ENCODE data around the gene CALHM2.
A peak's percentile ranks its signal among the peaks of the same experiment; 100 is the strongest.

CALHM2 gene

DNA sequence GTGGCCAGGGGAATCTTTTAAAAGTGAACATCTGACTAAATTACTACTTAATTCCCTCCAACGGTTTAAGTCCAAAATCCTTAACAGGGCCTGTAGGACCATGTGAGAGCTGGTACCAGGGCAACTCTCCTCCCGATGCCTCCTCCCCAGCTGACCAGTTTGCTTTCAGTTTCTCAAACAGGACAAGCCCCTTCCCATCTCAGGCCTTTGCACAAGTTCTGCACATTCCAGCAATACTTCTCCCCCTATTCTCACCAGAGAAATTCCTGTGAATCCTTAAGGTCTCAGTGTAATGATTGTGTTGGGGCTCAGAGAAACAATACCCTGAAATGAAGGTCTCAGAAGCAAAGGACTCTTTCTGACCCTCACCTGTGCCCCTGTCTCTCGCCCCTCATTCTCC is 14.6 kb upstream of the CALHM2 start:
- no peak for DNase-seq (ENCODE audit: low read depth)
- H3K4me3 ChIP-seq (ENCODE audit: low read depth, low read length): peak overlapping the region; percentile 44

DNA sequence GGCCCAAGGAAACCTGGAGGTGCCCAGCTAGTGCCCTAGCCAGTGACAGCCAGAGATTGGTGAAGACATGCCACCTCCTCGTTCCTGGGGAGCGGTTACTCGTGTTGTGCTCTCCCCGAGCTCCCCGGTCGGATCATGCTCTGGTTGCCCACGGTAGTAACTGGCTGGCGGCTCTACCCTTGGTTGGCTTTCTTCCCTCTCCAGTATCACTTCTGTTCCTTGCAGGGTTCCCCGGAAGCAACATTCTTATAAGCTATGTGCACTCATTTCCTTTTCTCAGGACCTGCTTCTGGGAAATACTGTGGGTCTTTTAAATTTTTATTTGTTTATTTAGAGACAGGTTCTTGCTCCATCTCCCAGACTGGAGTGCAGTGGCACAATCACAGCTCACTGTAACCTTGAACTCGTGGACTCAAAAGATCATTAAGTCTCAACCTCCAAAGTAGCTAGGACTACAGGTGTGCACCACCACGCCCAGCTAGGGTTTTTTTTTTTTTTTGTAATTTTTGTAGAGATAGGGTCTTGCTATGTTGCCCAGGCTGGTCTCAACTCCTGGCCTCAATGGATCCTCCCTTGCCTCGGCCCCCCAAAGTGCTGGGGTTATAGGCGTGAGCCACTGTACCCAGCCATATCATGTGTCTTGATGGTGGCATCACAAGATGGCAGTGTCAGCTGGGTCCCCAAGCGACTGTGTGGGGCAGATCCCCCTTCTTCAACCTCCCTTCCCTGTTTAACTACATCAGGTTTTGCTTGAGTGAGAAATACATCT is 13.4 kb upstream of the CALHM2 start:
- DNase-seq (ENCODE audit: low read depth): no peak
- no peak overlapping the region for H3K4me3 ChIP-seq (ENCODE audit: low read depth, low read length)
- TF ChIP-seq, protein P1, sequence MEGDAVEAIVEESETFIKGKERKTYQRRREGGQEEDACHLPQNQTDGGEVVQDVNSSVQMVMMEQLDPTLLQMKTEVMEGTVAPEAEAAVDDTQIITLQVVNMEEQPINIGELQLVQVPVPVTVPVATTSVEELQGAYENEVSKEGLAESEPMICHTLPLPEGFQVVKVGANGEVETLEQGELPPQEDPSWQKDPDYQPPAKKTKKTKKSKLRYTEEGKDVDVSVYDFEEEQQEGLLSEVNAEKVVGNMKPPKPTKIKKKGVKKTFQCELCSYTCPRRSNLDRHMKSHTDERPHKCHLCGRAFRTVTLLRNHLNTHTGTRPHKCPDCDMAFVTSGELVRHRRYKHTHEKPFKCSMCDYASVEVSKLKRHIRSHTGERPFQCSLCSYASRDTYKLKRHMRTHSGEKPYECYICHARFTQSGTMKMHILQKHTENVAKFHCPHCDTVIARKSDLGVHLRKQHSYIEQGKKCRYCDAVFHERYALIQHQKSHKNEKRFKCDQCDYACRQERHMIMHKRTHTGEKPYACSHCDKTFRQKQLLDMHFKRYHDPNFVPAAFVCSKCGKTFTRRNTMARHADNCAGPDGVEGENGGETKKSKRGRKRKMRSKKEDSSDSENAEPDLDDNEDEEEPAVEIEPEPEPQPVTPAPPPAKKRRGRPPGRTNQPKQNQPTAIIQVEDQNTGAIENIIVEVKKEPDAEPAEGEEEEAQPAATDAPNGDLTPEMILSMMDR (IDR thresholded peaks at IDR 0.05; ENCODE audit: low read depth, low read length, missing control alignments): no peak

More for the DNA sequence above, 14.6 kb upstream of the CALHM2 start:
- TF ChIP-seq, protein P1 (IDR thresholded peaks at IDR 0.05; ENCODE audit: low read depth, low read length, missing control alignments): no peak

DNA sequence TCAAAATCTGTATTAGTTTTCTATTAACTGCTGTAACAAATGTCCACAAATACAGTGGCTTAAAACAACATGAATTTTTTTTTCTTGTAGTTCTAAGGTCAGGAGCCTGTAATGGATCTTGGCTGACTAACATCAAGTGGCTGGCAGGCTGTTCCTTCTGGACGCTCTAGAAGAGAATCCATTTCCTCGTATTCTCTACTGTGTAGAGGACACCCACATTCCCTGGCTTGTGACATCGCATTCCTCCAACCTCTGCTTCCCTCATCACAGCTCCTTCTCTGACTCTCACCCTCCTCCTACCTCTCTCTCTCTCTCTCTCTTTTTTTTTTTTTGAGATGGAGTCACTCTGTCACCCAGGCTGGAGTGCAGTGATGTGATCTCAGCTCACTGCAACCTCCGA is 11.3 kb upstream of the CALHM2 start:
- no peak for DNase-seq (ENCODE audit: low read depth)

DNA sequence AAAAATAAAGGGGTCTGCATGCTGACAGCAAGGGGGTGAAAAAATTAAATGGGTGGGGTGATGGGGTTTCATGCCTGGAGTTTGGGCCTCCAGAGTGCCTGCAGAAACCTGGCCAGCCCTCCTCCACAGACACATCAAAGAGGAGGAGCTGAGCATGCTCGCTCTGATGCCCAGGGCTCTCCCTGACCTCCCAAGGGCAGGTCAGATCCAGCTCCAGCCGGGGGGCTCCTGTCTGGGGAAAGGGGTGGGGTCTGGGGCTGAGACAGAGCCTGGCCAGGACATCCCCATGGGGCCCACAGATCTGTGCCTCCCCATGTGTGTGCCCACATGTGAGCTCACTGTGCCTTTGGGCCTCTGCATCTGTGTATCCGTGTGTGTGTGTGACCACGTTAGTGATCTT is 7.4 kb upstream of the CALHM2 start:
- TF ChIP-seq, protein P1 (IDR thresholded peaks at IDR 0.05; ENCODE audit: low read depth, low read length, missing control alignments): no peak
- no peak overlapping the region for H3K4me3 ChIP-seq (ENCODE audit: low read depth, low read length)
- DNase-seq (ENCODE audit: low read depth): no peak

More for the DNA sequence above, 11.3 kb upstream of the CALHM2 start:
- H3K4me3 ChIP-seq (ENCODE audit: low read depth, low read length): no peak overlapping the region
- TF ChIP-seq, protein P1 (IDR thresholded peaks at IDR 0.05; ENCODE audit: low read depth, low read length, missing control alignments): no peak

DNA sequence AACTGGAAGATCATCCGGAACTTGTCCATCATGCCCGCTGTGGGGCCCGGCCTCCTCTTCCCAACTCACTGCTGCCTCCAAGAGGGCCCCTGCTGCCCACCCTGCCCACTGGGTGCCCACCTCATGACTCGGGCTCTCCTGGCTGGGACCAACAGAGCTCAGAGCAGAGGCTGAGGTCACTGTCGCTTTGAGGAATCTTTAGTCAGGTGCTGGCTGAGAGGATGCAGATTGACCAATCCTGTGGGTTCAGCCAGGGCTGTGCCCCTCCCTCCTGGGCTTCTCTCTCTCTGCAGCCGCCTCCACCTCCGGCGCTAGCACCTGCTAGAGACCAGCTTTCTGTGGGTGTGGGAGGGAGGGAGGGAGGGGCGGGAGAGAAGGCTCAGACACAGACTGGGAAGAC is 6.5 kb upstream of the CALHM2 start, which contains the start of gene CALHM1:
TSS of gene CALHM1 (minus strand) at position 181 of the 400 bp plus-strand sequence. CDS start at position 32, 149 bp downstream.
- H3K4me3 ChIP-seq (ENCODE audit: low read depth, low read length): no peak within 1 kb of the TSS
- peak; percentile 39 for DNase-seq (ENCODE audit: low read depth)
- TF ChIP-seq, protein P1 (IDR thresholded peaks at IDR 0.05; ENCODE audit: low read depth, low read length, missing control alignments): no peak

DNA sequence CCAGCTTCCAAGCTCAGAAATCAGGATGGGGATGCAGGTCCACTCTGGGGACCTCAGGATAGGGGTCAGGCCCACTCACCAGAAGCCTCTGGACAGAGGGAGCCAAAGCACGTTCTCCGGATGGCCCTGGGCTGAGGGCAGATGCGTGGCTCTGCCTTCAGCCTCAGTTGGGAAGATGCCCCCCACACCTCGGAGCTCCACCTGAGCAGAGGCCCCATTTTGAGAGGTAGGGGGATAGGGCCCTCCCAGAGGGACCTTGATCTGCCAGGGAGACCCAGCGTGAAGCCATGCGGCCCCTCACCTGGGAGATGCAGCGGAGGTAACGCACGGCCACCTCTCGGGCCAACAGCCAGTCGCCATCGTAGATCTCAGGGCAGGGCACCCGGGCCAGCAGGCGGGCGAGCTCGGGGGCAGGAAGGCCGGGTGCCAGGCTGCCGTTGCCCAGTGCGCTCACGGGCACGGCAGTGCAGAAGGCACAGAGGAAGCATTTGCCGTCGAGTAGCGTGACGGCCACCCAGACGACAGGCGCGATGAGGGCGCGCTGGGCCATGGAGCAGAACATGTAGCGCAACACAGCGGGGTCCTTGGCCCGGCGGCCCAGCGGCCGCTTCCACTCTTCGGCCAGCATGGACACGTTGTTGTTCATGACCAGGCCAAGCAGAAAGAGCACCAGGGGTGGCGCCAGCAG is 5.9 kb upstream of the CALHM2 start:
- no peak overlapping the region for H3K4me3 ChIP-seq (ENCODE audit: low read depth, low read length)
- no peak for DNase-seq (ENCODE audit: low read depth)
- TF ChIP-seq, protein P1 (IDR thresholded peaks at IDR 0.05; ENCODE audit: low read depth, low read length, missing control alignments): no peak

Data from GM12864 (cell line).